ENCODE data around the gene DCUN1D2.
"Not testable (repeated sequence)": the region's sequence is repeated elsewhere in the genome, so short reads cannot be mapped to it uniquely, and the experiment has no call there.

DCUN1D2 gene

DNA sequence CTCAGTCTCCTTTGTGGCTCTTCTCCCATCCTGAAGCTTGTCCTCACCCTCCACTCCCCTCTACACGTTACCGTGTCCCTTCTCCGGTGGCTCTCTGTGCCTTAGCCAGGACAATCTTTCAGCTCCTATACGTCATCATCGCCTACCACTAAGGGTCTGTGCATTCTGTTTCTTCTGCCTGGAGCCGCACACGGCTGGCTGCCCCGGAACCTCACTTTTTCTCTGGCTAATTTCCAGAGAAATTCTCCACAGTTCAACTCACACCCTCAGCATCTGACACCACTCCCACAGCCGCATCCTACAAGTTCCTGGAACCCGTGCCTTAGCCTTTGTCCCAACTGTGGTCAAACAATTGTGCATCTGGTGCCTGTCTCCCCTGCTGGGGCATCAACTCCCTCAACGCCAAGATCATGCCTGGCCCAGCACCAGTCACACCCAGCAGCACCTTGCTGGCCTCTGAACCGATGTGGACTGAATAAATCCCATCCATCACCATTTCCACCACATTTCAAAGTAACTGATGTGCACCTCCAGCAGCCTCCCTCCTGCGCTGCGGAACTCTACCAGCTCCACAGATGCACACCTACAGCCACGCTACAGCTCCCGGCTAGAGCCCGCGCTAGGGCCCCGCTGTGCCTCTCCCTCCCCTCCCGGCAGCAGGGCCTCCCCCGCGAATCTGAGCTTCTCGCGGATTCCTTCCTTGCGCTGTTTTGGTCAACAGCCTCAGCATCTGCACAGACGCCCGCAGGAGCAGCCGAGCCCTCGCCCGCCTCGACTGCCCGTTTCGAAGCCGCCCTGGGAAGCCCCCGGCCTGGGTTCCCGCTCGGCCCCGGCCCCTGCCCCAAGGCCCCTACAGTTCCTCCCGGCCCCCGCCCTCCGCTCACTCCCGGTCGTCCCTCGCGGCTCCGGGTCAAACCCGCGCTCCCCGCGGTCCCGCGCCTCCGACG, 689 bp downstream of the DCUN1D2 start:
- DNase-seq, result peak; percentile 46

DNA sequence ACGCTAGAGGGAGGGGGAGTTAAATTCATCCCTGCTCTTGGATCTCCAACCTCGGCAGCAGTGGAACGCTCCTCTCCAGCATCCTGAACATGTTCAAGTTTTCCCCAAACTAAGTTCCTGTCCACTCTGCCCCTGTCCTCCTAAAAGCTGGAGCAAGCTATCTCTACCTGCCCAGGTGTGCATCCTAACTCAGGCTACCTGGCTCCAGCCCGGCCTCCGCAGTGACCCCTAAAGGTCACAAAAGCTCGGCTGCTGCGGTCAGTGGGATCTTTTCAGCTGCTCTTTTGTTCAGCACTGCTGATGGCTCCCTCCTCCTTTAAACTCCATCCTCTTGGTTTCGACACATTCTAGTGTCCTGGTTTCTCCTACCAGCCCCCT, 1.4 kb downstream of the DCUN1D2 start:
- peak; percentile 37 for DNase-seq

DNA sequence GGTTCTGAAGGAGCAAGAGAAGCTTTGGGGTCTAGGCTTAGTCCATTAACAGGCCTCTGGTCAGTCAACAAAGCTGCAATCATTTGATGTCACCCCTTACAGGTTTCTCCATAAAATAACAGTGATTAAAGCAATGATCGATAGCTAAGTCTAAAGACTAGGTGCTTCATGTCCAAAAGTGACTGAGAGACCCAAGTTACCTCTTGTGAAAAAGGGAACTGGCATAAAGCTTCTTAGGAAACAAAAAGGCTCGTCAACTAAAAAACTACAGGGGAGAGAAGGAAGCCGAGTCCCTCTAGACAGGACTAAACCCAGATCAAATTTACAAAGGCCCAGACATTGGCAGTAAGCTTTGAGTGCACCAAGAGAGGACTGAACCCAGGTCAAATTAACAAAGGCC, 2.2 kb downstream of the DCUN1D2 start:
- no peak for DNase-seq

DNA sequence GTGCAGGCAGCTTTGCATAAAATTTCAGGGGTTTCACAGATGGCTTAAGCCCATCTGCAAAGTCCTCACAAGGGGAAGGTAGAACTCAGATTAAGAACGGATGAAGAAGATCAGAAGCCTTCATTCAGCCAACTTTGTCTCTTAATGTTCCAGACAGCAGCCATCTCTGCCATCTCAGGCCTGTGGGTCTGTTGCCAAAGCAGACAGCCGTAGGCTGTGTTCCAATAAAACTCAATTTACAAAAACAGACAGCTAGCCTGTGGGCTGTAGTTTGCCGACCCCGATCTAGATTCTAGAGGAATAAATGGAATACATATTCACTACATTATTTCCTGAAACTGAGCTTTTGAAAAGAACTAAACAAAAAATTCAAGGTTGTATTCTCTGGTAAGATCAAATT, 3.8 kb downstream of the DCUN1D2 start:
- DNase-seq, result no peak

DNA sequence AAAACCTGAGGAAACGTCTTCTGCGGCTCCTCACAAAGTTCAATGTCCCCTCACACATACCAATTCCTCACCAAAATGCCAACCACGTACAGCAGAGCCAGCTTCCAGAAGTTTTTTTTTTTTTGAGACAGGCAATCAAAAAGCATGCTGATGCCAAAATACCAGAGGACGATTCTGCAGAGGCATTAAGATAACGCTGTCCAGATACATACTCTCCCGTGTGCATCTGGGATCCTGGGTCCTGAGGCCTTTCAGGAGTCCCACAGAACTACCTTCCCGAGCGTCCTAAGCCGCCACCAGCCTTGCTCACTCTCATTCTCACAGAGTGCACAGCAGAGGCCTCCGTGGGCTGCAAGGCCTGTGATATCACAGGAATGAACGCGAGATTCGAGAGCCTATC, 5.0 kb downstream of the DCUN1D2 start:
- no peak for DNase-seq

DNA sequence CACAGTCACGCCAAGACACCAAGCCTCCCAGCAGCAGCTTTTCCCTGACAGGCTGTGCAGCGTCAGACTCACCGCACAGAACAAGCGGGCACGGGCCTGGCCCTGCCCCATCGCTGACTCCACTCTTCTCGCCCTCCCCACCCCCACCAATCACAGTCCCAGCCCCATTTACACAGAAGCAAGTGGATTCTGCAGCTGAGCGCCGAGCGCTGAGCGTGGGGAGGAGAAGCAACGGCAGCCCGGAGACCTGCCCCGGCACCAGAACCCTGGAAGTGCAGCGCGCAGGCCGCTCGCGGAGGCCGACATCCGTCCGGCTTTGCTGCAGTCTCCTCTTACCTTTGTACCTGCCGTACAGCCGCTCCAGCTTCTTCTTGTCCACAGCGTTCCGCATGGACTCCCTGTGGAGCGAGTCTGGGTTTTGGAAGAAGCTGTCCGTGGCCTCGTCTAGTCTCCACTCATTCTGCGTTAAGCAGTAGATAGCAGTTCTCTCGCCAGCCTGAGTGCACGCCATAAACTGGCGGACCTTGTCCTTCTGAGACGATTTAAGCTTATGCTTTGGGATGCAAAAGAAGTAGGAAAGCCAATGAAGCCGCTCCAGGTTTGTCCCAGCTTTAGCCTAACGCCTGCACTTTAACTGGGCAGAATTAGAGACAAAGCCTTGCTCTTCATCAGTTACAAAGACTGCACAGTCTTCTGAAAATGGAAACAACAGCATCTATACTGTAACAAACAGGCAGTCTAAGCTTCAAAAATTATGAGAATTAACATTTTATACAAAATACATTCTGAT, 6.8 kb downstream of the DCUN1D2 start:
- DNase-seq, result no peak

DNA sequence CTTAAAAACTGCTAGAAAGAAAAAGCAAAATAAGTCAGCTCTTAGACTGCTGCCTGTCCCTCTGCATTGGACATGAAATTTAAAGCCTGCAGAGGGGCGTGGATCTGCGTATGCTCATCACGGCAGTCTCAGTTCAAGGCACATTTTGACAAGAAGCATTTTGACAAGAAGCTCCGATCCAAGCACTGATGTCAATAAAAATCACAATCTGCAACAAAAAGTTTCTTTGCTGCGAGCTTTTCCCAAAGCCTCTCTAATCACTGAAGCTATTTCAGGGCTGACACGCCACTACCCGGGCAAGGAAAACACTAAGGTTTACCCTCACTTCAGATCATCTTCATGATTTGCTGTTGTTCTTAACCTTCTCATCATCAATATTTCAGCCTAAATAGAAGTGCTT, 7.4 kb downstream of the DCUN1D2 start:
- no peak for DNase-seq

DNA sequence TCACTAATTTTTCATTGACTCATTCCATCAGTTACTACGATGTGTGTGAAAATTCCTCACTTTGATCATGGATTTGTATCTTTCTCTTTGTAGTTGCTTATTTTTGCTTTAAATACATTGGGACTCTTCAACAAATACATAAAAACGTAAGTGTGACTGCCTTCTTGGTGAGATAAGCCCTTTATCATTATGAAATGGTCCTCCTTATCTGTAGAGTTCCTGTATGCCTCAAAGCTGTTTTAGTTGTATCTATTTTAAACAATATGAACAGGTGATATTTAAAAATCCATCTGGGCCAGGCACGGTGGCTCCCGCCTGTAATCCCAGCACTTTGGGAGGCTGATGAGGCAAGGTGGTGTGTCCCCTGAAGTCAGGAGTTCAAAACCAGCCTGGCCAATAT, 11.3 kb downstream of the DCUN1D2 start:
- DNase-seq, result no peak

DNA sequence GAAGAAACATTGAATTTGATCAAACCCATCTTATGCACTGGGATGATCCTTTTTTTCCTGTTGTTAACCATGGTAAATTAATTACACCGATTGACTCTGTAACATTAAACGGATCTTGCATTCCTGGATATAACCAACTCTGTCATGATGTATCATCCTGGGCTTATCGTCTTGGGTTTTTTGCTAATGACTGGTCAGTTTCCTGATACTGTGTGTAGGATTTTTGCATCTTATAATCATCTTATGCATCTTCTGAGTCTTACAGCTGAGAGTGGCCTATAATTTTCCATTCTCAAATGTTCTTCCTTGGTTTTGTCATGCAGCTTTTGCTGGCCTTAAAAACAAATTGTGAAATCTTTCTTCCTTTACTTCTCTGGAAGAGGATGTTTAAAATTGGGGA, 12.8 kb downstream of the DCUN1D2 start:
- no peak for DNase-seq

DNA sequence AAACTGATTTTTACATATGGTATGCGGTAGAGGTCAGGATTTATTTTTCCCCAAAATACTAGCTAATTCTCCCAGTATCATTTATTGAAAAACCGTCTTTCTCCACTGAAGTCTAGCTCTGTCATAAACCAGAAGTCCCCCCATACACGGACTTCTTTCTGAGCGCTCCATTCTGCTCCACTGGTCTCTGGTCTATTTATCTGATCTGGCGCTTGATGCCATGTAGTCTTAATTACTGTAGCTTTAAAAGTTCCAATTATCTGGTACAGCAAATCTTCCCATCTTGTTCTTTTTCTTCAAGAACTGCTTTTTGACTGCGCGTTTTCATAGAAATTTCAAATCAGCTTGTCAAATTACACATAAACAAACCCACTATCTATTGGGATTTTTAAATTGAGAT, 13.7 kb downstream of the DCUN1D2 start:
- no peak for DNase-seq

DNA sequence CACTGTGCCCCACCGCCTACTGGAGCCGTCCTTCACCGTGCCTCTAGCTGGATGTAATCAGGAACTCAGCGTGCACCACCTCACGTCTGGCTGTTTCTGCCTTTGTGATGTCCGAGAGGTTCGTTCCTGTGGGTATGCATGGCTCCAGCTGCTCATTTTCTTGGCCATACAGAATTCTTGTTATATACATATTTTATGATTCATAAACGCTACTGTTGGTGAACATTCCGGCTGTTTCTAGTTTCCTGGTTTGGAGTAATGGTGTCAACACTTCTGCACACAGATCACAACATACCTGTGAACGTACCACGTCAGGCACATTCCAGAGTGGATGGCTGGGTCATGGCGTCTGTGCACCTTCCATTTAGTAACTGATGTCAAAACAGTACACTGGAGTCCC, 14.6 kb downstream of the DCUN1D2 start:
- DNase-seq, result no peak

DNA sequence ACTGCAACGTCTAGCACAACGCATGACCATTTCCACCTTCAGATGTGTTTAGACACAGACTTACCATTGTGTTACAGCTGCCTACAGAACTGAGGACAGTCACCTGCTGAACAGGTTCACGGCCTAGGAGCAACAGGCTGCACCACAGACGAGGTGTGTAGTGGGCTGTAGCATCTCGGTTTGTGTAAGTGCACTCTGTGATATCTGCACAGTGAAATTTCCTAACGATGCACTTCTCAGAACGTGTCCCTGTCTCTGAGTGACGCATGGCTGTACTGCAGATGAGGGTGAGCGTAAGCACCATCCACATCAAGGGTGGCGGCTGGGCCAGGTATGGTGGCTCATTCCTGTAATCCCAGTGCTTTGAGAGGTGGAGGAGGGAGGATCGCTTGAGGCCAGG, 15.2 kb downstream of the DCUN1D2 start:
- no peak for DNase-seq

DNA sequence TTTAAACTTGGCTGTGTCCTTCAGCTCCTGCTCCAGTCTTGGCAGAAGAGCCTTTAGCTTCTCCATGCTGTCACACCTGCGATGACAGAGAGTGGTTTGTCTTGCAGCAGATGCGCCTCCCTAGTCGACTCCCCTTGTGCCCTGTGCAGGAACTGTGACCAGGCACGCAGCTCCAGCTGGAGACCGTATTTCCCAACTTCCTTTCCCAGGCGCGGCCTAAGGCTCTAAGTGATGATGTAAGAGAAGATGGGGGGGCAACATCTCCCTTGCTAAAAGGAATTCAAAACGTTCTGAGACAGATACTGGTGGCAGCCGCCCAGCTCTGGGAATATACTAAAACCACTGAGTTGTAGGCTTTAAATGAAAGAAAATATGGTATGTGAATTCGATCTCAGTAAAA, 16.3 kb downstream of the DCUN1D2 start:
- DNase-seq, result no peak

DNA sequence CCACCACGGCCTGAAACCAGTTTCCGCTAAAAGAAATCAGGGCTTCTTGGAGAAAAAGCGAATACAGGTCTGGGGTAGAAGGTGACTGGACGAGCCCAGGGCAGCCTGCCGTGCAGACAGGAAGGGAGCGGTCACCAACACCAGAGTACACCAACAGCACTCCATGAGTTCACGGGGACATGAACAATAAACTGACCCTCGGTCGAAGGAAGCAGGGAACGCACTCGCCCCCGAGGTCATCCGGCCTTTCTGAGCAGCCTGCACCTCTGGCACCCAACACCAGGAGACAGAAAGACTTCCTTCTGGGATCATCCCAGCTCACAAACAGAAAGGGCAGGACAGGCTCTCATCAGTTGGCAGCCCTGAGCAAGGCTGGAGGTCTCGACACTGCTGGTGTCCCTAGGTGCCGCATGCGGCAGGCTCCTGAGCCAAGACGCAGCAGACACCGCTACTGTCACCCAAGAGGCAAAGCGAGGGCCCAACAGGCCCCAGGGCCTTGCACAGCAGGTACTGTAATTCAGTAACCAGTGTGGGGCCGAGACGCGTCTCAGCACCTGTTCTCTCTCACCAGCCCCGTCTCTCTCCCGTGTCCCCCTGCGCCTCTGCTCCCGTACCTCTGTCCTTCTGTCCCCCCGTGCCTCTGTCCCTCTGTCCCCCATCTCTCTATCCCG, 18.0 kb downstream of the DCUN1D2 start:
- no peak for DNase-seq

DNA sequence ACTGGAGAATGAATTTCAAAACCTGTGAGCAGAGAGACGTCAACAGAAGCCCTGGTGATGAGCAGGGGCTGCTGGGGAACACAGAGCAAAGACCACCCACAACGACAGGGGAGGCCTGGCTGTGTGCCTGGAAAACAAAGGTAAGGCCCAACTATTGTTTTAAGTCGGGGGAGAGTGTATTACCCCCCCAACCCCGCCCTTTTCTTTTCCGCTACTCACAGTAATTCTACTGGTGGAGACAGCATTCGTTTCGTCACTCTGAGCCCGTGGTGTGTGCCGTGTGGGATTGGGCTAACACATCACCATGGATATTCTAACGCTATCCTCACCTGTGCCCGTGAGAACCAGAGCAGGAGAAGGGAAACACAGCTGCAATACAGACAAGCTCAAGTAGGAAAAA, 18.7 kb downstream of the DCUN1D2 start:
- DNase-seq, result no peak

DNA sequence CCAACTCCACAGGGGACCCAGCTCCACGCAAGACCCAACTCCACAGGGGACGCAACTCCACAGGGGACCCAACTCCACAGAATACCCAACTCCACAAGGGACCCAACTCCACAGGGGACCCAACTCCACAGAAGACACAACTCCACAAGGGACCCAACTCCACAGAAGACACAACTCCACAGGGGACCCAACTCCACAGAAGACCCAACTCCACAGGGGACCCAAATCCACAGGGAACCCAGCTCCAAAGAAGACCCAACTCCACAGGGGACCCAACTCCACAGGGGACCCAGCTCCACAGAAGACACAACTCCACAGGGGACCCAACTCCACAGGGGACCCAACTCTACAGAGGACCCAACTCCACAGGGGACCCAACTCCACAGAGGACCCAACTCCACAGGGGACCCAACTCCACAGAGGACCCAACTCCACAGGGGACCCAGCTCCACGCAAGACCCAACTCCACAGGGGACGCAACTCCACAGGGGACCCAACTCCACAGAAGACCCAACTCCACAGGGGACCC, 19.8 kb downstream of the DCUN1D2 start:
- DNase-seq, result not testable (repeated sequence)

DNA sequence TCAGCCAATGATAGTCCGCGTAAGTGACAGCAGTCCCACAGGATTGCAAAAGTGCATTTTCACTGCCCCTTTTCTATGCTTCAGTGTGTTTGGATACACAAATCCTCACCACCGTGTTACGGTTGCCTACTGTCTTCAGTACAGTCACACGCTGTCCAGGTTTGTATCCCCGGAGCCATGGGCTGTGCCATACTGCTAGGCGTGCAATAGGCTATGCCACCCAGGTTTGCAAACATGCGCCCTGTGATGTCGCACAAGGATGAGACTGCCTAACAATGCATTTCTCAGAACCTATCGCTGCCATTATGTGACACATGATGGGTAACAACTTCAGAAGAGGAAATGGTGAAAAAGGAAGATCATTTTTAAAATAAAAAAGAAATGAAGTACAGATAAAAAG, 20.4 kb downstream of the DCUN1D2 start:
- DNase-seq, result no peak

DNA sequence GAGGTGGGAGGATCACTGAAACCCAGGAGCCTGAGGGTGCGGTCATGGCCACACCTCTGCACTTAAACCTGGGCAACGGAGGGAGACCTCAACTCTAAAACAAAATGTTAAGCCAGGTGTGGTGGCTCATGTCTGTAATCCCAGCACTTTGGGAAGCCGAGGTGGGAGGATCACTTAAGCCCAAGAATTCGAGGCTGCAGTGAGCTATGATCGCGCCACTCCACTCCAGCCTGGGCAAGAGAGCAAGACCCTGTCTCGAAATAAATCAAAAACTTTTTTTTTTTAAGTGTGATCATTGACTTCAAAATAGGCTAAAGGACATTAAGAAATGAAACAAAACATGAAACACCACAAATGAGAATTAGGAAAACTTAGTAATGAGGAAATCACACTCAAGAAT, 20.9 kb downstream of the DCUN1D2 start:
- DNase-seq, result no peak

DNA sequence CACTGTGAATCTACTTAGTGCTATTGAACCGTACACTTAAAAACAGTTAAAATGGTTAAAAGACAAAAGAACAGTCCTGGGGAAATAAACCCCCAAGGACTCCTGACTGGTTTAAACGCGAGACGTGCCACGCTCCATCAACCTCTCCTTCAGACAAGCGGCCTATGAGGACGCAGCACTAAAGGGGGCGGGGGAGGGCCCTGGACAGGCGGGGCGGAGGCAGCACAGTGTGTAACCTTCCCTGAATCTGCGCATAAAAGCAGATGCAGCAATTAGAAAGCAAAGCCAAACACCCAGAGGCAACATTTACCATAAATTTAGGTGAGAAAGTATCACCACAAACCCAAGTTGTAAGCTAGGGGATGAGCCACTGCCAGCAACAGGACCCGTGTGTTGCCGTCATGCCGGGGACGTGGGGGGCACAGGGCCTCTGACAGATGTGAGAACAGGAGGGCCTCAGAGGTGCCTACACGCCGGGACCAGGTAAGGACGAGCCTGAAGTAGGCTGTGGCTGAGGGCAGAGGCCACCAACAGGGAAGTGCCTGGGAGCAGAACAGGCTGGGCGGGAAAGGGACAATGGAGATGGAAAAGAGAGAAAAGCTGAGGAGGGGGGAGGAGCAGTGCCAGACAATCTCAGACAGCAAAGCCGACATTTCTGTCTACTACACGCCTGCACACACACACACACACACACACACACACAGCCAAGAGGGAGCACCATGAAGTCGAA, 21.9 kb downstream of the DCUN1D2 start:
- DNase-seq, result no peak

DNA sequence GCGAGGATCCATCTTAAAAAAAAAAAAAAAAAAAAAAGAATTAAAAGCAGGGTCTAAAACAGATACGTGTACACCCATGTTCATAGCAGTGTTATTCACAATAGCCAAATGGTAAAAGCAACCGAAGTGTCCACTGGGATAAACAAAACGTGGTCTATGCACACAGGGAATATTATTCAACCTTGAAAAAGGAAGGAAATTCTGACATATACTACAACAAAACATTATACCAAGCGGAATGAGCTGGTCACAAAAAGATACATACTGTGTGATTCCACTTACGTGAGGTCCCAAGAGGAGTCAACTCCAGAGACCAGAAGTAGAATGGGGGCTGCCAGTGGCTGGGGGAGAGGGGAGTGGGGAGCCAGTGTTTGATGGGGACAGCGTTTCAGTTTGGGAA, 22.5 kb downstream of the DCUN1D2 start:
- DNase-seq, result no peak

DNA sequence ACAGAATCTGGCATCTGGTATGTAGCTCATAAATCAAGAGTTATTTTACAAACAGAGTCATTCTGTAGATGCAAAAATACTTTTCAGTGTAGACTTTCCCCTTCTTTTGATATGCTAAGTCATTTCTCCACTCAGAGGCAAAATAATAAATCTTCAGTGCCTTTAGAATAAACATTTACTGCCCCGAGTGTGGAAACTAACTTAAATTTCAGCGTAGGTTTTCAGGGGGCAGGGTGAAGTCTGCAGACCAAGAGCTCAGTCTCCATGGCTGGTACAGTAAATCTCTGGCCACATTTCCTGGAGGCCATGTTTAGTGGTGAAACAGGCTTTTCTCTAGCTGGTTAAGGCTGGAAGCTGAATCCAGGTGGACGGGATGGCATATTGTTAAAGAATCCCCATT, 24.1 kb downstream of the DCUN1D2 start:
- DNase-seq, result no peak

DNA sequence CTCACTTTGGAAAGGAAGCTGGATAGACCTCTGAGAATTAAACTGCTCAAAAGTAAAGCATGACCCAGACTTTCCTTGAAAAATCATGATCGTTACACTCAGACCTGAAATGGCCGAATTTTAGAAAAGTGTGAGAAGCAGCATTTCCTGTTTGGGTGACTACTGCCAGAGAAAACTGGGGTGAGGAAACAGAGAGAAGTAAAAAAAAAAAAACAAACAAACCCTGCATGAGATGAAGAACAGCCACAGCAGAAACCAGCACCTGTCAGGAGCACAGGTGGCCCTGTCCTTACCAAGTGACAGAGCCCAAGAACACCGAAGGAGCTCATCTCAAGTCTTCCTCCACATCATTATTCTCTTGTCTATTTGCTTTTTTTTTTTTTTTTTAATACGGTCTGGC, 25.2 kb downstream of the DCUN1D2 start:
- DNase-seq, result no peak

DNA sequence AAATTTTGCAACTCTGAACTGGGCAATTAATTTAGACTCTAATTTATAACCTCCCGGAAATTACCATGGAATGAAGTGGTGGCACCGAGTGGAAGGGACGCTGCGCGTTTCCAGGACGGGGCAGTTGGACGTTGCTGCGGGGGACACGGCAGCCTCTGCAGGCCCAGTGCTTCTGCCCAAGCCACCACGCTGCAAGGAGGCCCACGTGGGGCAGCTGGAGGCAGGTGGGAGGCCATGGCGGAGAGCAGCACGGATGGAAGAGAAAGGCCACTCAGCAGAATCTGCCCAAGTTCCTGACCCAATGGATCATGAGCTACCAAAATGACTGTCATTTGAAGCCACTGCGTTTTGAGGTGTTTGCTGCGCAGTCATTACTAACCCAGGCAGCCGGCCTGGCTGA, 26.0 kb downstream of the DCUN1D2 start:
- no peak for DNase-seq

Data from 8988T (cell line).